Measurements from ENCODE around the gene COL1A2. TPM values are rescaled to one million over a fixed set of nuclear protein-coding genes. Genes with fewer than 3 reads are reported as not detected.

The COL1A2 gene
- total RNA-seq, 1 donor: 4,453 TPM

- no peak overlapping the region for H3K4me3 ChIP-seq (ENCODE audit: low read depth, low read length)
- no peak for DNase-seq (ENCODE audit: low read depth)
- TF ChIP-seq, protein P1, sequence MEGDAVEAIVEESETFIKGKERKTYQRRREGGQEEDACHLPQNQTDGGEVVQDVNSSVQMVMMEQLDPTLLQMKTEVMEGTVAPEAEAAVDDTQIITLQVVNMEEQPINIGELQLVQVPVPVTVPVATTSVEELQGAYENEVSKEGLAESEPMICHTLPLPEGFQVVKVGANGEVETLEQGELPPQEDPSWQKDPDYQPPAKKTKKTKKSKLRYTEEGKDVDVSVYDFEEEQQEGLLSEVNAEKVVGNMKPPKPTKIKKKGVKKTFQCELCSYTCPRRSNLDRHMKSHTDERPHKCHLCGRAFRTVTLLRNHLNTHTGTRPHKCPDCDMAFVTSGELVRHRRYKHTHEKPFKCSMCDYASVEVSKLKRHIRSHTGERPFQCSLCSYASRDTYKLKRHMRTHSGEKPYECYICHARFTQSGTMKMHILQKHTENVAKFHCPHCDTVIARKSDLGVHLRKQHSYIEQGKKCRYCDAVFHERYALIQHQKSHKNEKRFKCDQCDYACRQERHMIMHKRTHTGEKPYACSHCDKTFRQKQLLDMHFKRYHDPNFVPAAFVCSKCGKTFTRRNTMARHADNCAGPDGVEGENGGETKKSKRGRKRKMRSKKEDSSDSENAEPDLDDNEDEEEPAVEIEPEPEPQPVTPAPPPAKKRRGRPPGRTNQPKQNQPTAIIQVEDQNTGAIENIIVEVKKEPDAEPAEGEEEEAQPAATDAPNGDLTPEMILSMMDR (IDR thresholded peaks at IDR 0.05; ENCODE audit: insufficient read depth, low read length): no peak
Measured at GRCh38 chr7:94432281-94432670, 37.6 kb downstream of the COL1A2 start.

DNA sequence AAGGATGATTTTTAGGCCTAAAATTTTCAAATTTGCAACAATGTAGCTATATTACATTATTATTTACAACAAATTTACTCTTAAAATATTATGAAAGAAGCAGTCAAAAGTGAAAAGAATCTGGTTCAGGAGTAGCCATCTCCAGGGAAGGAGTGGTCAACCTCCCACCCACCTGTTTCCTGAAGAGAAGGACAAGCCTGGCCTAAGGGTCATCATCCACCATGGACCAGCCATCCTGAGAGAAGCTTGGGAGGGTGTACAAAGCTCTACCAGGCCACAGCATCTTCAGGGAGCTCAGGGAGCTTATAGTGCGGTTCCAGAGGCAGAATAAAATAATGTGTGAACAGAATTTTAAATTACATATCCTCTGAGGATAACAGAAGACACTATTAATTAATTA lies 38.1 kb downstream of the COL1A2 start:
- DNase-seq (ENCODE audit: low read depth): peak; percentile 59
- TF ChIP-seq, protein P1 (IDR thresholded peaks at IDR 0.05; ENCODE audit: insufficient read depth, low read length): no peak

GRCh38 chr7:94433224-94433623 lies 38.5 kb downstream of the COL1A2 start:
- DNase-seq (ENCODE audit: low read depth): peak; percentile 36
- TF ChIP-seq, protein P1 (IDR thresholded peaks at IDR 0.05; ENCODE audit: insufficient read depth, low read length): no peak
- no peak overlapping the region for H3K4me3 ChIP-seq (ENCODE audit: low read depth, low read length)

More for the DNA sequence above, 38.1 kb downstream of the COL1A2 start:
- H3K4me3 ChIP-seq (ENCODE audit: low read depth, low read length): no peak overlapping the region

GRCh38 chr7:94434042-94434441 lies 39.3 kb downstream of the COL1A2 start:
- peak; percentile 58 for DNase-seq (ENCODE audit: low read depth)
- no peak overlapping the region for H3K4me3 ChIP-seq (ENCODE audit: low read depth, low read length)
- TF ChIP-seq, protein P1 (IDR thresholded peaks at IDR 0.05; ENCODE audit: insufficient read depth, low read length): no peak

DNA sequence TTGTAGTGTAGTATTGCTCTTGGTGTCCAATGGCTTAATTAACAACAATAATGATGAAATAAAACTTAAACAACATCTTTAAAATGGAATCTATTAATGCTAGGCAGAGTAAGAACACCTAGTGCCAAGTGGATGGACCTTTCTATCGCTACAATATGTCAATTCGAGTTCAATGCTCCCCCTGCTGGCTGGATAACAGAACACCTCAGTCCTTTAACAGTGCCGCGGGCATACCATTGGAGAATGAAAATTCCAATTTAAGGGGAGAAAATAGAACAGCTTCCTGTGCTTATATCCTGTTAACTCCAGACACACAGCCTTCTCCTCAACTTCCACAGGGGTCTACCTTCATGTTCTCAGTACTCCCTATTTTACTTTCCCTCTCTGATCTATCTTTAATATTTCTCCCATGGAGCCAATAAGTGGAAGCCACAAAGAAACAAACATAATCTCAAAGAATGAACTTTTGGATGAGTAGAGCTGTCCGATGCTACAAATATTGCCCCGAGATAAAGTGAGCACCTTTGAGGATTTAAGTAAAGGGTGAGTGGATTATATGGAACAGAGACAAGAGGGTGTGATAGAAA lies 41.4 kb downstream of the COL1A2 start:
- H3K4me3 ChIP-seq (ENCODE audit: low read depth, low read length): no peak overlapping the region
- TF ChIP-seq, protein P1 (IDR thresholded peaks at IDR 0.05; ENCODE audit: insufficient read depth, low read length): peak; percentile 78
- DNase-seq (ENCODE audit: low read depth): peak; percentile 90

- H3K4me3 ChIP-seq (ENCODE audit: low read depth, low read length): no peak overlapping the region
- no peak for DNase-seq (ENCODE audit: low read depth)
- TF ChIP-seq, protein P1 (IDR thresholded peaks at IDR 0.05; ENCODE audit: insufficient read depth, low read length): no peak
Measured at GRCh38 chr7:94436700-94437099, 42.0 kb downstream of the COL1A2 start.

GRCh38 chr7:94439893-94440381 lies 45.2 kb downstream of the COL1A2 start:
- TF ChIP-seq, protein P1 (IDR thresholded peaks at IDR 0.05; ENCODE audit: insufficient read depth, low read length): no peak
- DNase-seq (ENCODE audit: low read depth): peak; percentile 45
- no peak overlapping the region for H3K4me3 ChIP-seq (ENCODE audit: low read depth, low read length)
